LNCaP clone FGC (cell line): ENCODE measurements around the gene LY6G5C.

Source experiments
- DNase-seq: peaks from one replicate; pipeline ENCODE4 v3.0.0-alpha.2; 2011; ENCODE audit warnings: low read depth
- H3K4me3 ChIP-seq: 2 replicates; pipeline ENCODE4 v1.5.1; 2011; ENCODE audit warnings: mild to moderate bottlenecking, low read depth, low read length, control low read depth
- TF ChIP-seq, protein P1 (sequence below): IDR thresholded peaks from 2 replicates; pipeline ENCODE4 v1.5.1; 2012; ENCODE audit warnings: mild to moderate bottlenecking; ENCODE audit not compliant: control insufficient read depth, insufficient read depth; ENCODE audit errors: extremely low read depth

The LY6G5C gene

DNA sequence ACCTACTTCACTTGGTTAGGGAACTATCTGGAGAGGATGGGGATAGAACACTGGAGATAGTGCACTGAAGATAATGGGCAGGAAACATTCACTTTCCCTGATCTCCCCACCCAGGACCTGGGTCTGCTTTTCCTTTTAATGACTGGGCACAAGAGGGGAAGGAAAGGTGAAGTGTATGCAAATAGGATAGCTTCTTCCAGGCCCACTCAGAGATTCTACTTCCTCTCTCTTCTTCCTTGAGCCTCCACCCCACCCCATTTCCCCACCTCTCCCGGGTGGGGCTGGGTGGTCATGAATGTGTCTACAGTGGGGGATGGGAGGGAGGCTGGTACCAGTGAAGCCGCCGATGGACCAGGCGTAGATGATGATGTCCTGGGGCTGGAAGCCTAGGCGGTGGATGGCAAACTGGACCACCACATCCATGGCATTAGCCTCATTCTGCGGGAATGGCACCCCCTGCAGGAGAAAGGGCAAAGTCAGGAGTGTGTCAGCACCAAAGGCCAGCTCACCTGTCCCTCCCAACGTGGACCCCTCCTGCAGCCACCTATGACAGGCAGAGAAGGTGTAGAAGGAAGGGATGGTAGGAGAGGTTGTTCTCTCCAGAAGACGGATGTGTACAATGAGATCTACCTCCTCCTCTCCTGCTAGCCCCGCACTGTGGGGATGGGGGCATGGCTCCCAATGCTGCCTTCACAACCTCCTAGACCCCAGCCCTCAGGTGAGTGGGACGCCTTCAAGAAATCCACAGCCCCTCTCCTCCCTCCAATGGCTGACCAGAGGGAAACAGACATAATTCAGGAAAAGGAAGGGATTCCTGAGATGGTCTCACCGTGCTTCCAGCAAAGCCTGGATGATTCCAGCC, 8.6 kb upstream of the LY6G5C start:
- no peak overlapping the region for H3K4me3 ChIP-seq
- TF ChIP-seq, protein P1, sequence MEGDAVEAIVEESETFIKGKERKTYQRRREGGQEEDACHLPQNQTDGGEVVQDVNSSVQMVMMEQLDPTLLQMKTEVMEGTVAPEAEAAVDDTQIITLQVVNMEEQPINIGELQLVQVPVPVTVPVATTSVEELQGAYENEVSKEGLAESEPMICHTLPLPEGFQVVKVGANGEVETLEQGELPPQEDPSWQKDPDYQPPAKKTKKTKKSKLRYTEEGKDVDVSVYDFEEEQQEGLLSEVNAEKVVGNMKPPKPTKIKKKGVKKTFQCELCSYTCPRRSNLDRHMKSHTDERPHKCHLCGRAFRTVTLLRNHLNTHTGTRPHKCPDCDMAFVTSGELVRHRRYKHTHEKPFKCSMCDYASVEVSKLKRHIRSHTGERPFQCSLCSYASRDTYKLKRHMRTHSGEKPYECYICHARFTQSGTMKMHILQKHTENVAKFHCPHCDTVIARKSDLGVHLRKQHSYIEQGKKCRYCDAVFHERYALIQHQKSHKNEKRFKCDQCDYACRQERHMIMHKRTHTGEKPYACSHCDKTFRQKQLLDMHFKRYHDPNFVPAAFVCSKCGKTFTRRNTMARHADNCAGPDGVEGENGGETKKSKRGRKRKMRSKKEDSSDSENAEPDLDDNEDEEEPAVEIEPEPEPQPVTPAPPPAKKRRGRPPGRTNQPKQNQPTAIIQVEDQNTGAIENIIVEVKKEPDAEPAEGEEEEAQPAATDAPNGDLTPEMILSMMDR, result peak; percentile 42
- DNase-seq, result no peak

GRCh38 chr6:31687860-31688693, 7.2 kb upstream of the LY6G5C start:
- TF ChIP-seq, protein P1, result no peak

DNA sequence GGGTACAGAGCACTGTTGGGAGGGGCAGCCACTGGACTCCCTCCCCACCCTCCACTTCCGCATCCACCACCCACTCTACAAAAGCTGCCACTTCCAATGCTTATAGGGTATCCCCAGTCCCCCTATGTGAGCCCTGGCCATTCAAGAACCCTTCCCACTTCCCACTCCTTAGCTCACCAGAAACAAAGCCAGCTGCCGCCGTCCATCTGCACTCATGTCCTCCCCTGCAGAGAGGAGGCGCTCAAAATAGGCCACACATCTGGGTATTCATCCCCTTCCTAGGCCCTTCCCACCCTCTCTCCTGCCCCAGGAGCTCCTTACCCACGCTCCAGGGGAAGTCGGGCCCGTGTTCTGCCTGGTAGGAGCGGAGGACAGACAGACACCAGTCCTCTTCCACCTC, 6.5 kb upstream of the LY6G5C start:
- no peak overlapping the region for H3K4me3 ChIP-seq
- TF ChIP-seq, protein P1, result no peak
- no peak for DNase-seq

More at GRCh38 chr6:31687860-31688693, 7.2 kb upstream of the LY6G5C start:
- no peak overlapping the region for H3K4me3 ChIP-seq
- no peak for DNase-seq

DNA sequence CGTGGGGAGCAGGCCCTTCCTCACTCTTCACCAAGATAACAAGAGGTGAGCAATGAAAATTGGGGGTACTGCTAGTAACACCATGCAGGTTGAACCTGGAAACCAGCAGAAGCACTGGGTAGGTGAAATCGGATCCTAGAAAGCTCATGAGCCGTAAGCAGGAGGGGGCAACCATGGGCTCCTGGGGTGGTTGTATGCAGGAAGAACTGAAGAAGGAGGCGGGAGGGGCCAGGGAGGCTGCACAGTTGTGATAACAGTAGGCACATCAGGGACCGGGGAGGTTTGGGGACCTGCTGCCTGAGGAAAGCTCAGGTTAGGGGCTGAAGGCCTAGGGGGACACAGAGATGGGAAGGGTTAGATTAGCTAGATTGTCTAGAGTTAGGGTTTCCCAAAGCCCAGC, 5.6 kb upstream of the LY6G5C start:
- no peak for DNase-seq
- TF ChIP-seq, protein P1, result no peak
- no peak overlapping the region for H3K4me3 ChIP-seq

- H3K4me3 ChIP-seq, result no peak overlapping the region
- TF ChIP-seq, protein P1, result no peak
- DNase-seq, result no peak
Observed at GRCh38 chr6:31683591-31683990, 2.7 kb upstream of the LY6G5C start.

- TF ChIP-seq, protein P1, result no peak
- H3K4me3 ChIP-seq, result no peak overlapping the region
- DNase-seq, result no peak
Observed at GRCh38 chr6:31681135-31681671, 336 bp upstream of the LY6G5C start.
